HepG2 (cell line): ENCODE data around the gene SLC11A1. TPM values are rescaled to one million over a fixed set of nuclear protein-coding genes. Genes with fewer than 3 reads are reported as not detected.

Source experiments
- ATAC-seq: fragments of 200-7000 bp; cut with Tn5 transposase; 3 replicates; pipeline ENCODE4 v1.9.1; 2020; ENCODE audit warnings: mild to moderate bottlenecking, moderate library complexity
- Bru-seq: library from RNA; stranded (reverse); fragments of 400-500 nt; gene quantifications from one replicate; lab custom pipeline; 2021; lab: Mats Ljungman, UMichigan
- BruChase-seq, 2 experiments: library from RNA; stranded (reverse); fragments of 400-500 nt; gene quantifications; one replicate each; lab custom pipeline; 2021; lab: Mats Ljungman, UMichigan
- BruUV-seq: library from RNA; stranded (reverse); fragments of 400-500 nt; replicated peaks from 2 replicates; lab custom pipeline; 2021; lab: Mats Ljungman, UMichigan
- CTCF ChIA-PET: fragments of 300-600 bp; formaldehyde crosslinking; extraction: SDS; loops from one replicate; lab custom pipeline; 2021; ENCODE audit warnings: low total read pairs, inconsistent platforms, low intra/inter-chr PET ratio; lab: Yijun Ruan, JAX
- POLR2A ChIA-PET: fragments of 350-600 bp; sonication (Branson Sonifier 250); formaldehyde crosslinking; loops from one replicate; lab custom pipeline; 2020; ENCODE audit warnings: antibody characterized with exemption, inconsistent platforms; lab: Yijun Ruan, JAX
- DNase-seq: peaks from one replicate; pipeline ENCODE4 v3.0.0-alpha.2; 2015; ENCODE audit warnings: low spot score
- FAIRE-seq: peaks from 3 replicates; lab custom pipeline; 2011; peaks lifted over from hg19 to GRCh38; lab: Jason Lieb, UNC
- H2AFZ ChIP-seq: one replicate; pipeline ENCODE4 v1.6.1; 2011; ENCODE audit warnings: low read length, inconsistent platforms
- H3K27ac ChIP-seq: fragments of 300-600 bp; 3 replicates; pipeline ENCODE4 v1.8.0; 2011; ENCODE audit warnings: mixed run types, mild to moderate bottlenecking, mixed read lengths, low read length, inconsistent platforms; ENCODE audit not compliant: insufficient read depth; ENCODE audit errors: extremely low read length
- H3K27me3 ChIP-seq, 2 experiments: fragments of 200-600 bp in 1 of 2; 2 replicates in 1 of 2; 3 replicates in 1 of 2; pipeline versions ENCODE4 v1.6.0 to v1.8.0; 2011; ENCODE audit warnings: low read length in 2 of 2, mild to moderate bottlenecking in 2 of 2, moderate library complexity in 2 of 2, inconsistent platforms in 1 of 2; ENCODE audit not compliant: insufficient read depth in 2 of 2, control insufficient read depth in 1 of 2
- H3K36me3 ChIP-seq, 2 experiments: fragments of 200-600 bp in 1 of 2; replicated peaks in 1 of 2; 2 replicates in 1 of 2; 3 replicates in 1 of 2; pipeline versions ENCODE4 v1.5.1 to v1.8.0; 2011; ENCODE audit warnings: low read length in 2 of 2, inconsistent platforms in 1 of 2; ENCODE audit not compliant: insufficient read depth in 2 of 2, control insufficient read depth in 1 of 2
- H3K4me1 ChIP-seq: 2 replicates; pipeline ENCODE4 v1.5.1; 2012; ENCODE audit warnings: low read length, inconsistent platforms; ENCODE audit not compliant: insufficient read depth
- H3K4me2 ChIP-seq: 2 replicates; pipeline ENCODE4 v1.6.0; 2011; ENCODE audit warnings: low read depth, low read length, inconsistent platforms
- H3K4me3 ChIP-seq, 3 experiments: fragments of 200-600 bp in 1 of 3; sonication (generic), shearing (Covaris generic) in 1 of 3; replicated peaks in 1 of 3; 2 replicates each; pipeline ENCODE4 v1.5.1; 2011 to 2016; ENCODE audit warnings: low read length in 3 of 3, inconsistent platforms in 2 of 3, low read depth in 2 of 3, mild to moderate bottlenecking in 2 of 3, control low read depth in 1 of 3, mixed read lengths in 1 of 3; ENCODE audit not compliant: insufficient read depth in 1 of 3
- H3K79me2 ChIP-seq: one replicate; pipeline ENCODE4 v1.6.1; 2011; ENCODE audit warnings: low read length, inconsistent platforms; ENCODE audit not compliant: insufficient read depth
- H3K9ac ChIP-seq: 2 replicates; pipeline ENCODE4 v1.6.0; 2011; ENCODE audit warnings: mild to moderate bottlenecking, low read depth, low read length, inconsistent platforms; ENCODE audit not compliant: insufficient read depth
- H3K9me3 ChIP-seq: 2 replicates; pipeline ENCODE4 v1.5.1; 2012; ENCODE audit warnings: mild to moderate bottlenecking, low read length
- H4K20me1 ChIP-seq: 2 replicates; pipeline ENCODE4 v1.6.0; 2011; ENCODE audit warnings: inconsistent platforms, mild to moderate bottlenecking, low read length, moderate library complexity; ENCODE audit not compliant: insufficient read depth
- CENPBD1 ChIP-seq: sonication (generic); formaldehyde crosslinking; IDR thresholded peaks from 2 replicates; pipeline ENCODE4 v1.8.0; 2022; ENCODE audit warnings: missing genetic modification reagents, low read depth, mild to moderate bottlenecking, borderline replicate concordance
- CSRNP1 ChIP-seq: sonication (generic); formaldehyde crosslinking; IDR thresholded peaks from 2 replicates; pipeline ENCODE4 v1.8.1; 2023; ENCODE audit warnings: mild to moderate bottlenecking, missing genetic modification reagents
- DR1 ChIP-seq: sonication (generic); formaldehyde crosslinking; IDR thresholded peaks from 2 replicates; pipeline ENCODE4 v1.8.0; 2021; ENCODE audit warnings: mild to moderate bottlenecking, missing genetic modification reagents, inconsistent platforms
- ELF3 ChIP-seq: IDR thresholded peaks from 2 replicates; pipeline ENCODE4 v1.6.1; 2016; ENCODE audit warnings: missing genetic modification reagents, missing compliant biosample characterization
- GZF1 ChIP-seq: sonication (generic); formaldehyde crosslinking; IDR thresholded peaks from 2 replicates; pipeline ENCODE4 v1.5.1; 2020; ENCODE audit warnings: mild to moderate bottlenecking, missing genetic modification reagents
- KDM5A ChIP-seq: fragments of 200-600 bp; sonication (generic); IDR thresholded peaks from 2 replicates; pipeline ENCODE4 v1.7.0; 2018; ENCODE audit warnings: antibody characterized with exemption, mild to moderate bottlenecking, low read length, borderline replicate concordance
- MED1 ChIP-seq: sonication (generic); formaldehyde crosslinking; IDR thresholded peaks from 2 replicates; pipeline ENCODE4 v1.4.0; 2020; ENCODE audit warnings: missing genetic modification reagents
- PITX1 ChIP-seq: sonication (generic); formaldehyde crosslinking; IDR thresholded peaks from 2 replicates; pipeline ENCODE4 v1.5.1; 2020; ENCODE audit warnings: mild to moderate bottlenecking, missing genetic modification reagents
- TBX2 ChIP-seq: sonication (generic); formaldehyde crosslinking; IDR thresholded peaks from 2 replicates; pipeline ENCODE4 v1.5.0; 2020; ENCODE audit warnings: missing genetic modification reagents, mild to moderate bottlenecking, borderline replicate concordance
- ZBTB8A ChIP-seq: sonication (generic); formaldehyde crosslinking; IDR thresholded peaks from 2 replicates; pipeline ENCODE4 v1.4.0; 2020; ENCODE audit warnings: mild to moderate bottlenecking, low read depth, missing genetic modification reagents, borderline replicate concordance
- ZNF441 ChIP-seq: sonication (generic); formaldehyde crosslinking; IDR thresholded peaks from 2 replicates; pipeline ENCODE4 v1.7.0; 2021; ENCODE audit warnings: missing genetic modification reagents, borderline replicate concordance
- WGBS: methylation state at CpG from one replicate; pipeline ENCODE4 v1.1.6; 2017; ENCODE audit warnings: low lambda C conversion rate; 5-methylcytosine and 5-hydroxymethylcytosine counted together
- in situ Hi-C: cut with HindIII; loops from 2 replicates; pipeline ENCODE4 v1.10.0; 2017; ENCODE audit warnings: low pct_unique_long_range_greater_than_20kb; ENCODE audit not compliant: extremely low pct_ligation_motif_present
- intact Hi-C: fragments of 100-400 bp; cut with micrococcal nuclease; formaldehyde crosslinking; loops from one replicate; pipeline ENCODE4 v1.10.0; 2022; ENCODE audit not compliant: unreplicated experiment
- long read RNA-seq, 2 experiments: library from RNA in 1 of 2; library from polyadenylated mRNA in 1 of 2; stranded (forward) in 1 of 2; unstranded in 1 of 2; transcript quantifications; one replicate each; pipeline ENCODE4 v2.0.0, GENCODE V29; 2019 to 2022
- polyA minus RNA-seq, 3 experiments: library from RNA; depleted of rRNA, polyadenylated mRNA; stranded (reverse); fragments of >200 nt; gene quantifications; 2 replicates each; pipeline ENCODE4 v1.2.3, GENCODE V29; 2011; ENCODE audit warnings: low replicate concordance in 1 of 3
- polyA plus RNA-seq, 8 experiments: library from polyadenylated mRNA; depleted of rRNA in 3 of 8; stranded (reverse) in 7 of 8; unstranded in 1 of 8; fragments of >200 nt; fragmentation: Illumina TruSeq in 4 of 8; extraction: Trizol in 4 of 8; gene quantifications; 2 replicates each; pipeline versions ENCODE4 v1.2.1 to v1.2.3, GENCODE V29; 2011 to 2016; ENCODE audit warnings: low read depth in 4 of 8, missing spikeins in 1 of 8, mixed read lengths in 1 of 8; ENCODE audit not compliant: insufficient read depth in 1 of 8
- total RNA-seq, 5 experiments: library from RNA; depleted of rRNA; stranded (reverse); fragments of >200 nt; fragmentation: Illumina TruSeq; extraction: Trizol; gene quantifications; 2 replicates each; pipeline ENCODE4 v1.2.3, GENCODE V29; 2016; ENCODE audit warnings: low read depth in 1 of 5

SLC11A1 gene
- total RNA-seq (2016; rRNA removed; fragmentation: Illumina TruSeq; extraction: Trizol) = 0.21 and 0.33 TPM in 2 replicates
- 0.26 and 0.51 TPM in 2 replicates for total RNA-seq (2016; cell fraction: cytosol; rRNA removed; fragmentation: Illumina TruSeq; extraction: Trizol; ENCODE audit: low read depth)
- 0.18 and 0.22 TPM in 2 replicates for total RNA-seq (2016; cell fraction: insoluble cytoplasmic fraction; rRNA removed; fragmentation: Illumina TruSeq; extraction: Trizol)
- 0.31 TPM in 2 replicates for total RNA-seq (2016; cell fraction: membrane; rRNA removed; fragmentation: Illumina TruSeq; extraction: Trizol)
- total RNA-seq (2016; cell fraction: nucleus; rRNA removed; fragmentation: Illumina TruSeq; extraction: Trizol) = 0.19 and 0.71 TPM in 2 replicates
- polyA plus RNA-seq (2011; rRNA removed) = 2.3 and 2.5 TPM in 2 replicates
- polyA plus RNA-seq (2011; cell fraction: cytosol; rRNA removed) = 1.1 and 1.2 TPM in 2 replicates
- 11.6 and 19.0 TPM in 2 replicates for polyA plus RNA-seq (2011; cell fraction: nucleus; rRNA removed)
- polyA plus RNA-seq (2012) = 1.5 and 3.8 TPM in 2 replicates
- 0.26 and 0.40 TPM in 2 replicates for polyA plus RNA-seq (2016; cell fraction: cytosol; fragmentation: Illumina TruSeq; extraction: Trizol; ENCODE audit: low read depth)
- polyA plus RNA-seq (2016; cell fraction: insoluble cytoplasmic fraction; fragmentation: Illumina TruSeq; extraction: Trizol; ENCODE audit: low read depth) = 0.09 and 0.23 TPM in 2 replicates
- 0.26 and 0.42 TPM in 2 replicates for polyA plus RNA-seq (2016; cell fraction: membrane; fragmentation: Illumina TruSeq; extraction: Trizol; ENCODE audit: low read depth)
- 0.23 and 0.79 TPM in 2 replicates for polyA plus RNA-seq (2016; cell fraction: nucleus; fragmentation: Illumina TruSeq; extraction: Trizol; ENCODE audit: insufficient read depth, low read depth)
- 0.14 and 2.9 TPM in 2 replicates for polyA minus RNA-seq (2011; rRNA and poly(A)+ RNA removed; ENCODE audit: low replicate concordance)
- polyA minus RNA-seq (2011; cell fraction: cytosol; rRNA and poly(A)+ RNA removed) = 0.35 and 1.5 TPM in 2 replicates
- 3.7 and 5.4 TPM in 2 replicates for polyA minus RNA-seq (2011; cell fraction: nucleus; rRNA and poly(A)+ RNA removed)
- Bru-seq, nascent RNA = percentile 26 among the genes with signal in this experiment
- BruChase-seq, experiment 1, labeled RNA remaining after a 6-hour chase = percentile 13 among the genes with signal in this experiment
- not detected for BruChase-seq, experiment 2, labeled RNA remaining after a 2-hour chase
- long read RNA-seq, experiment 1, partial matches to known transcripts = 0 of 3 reads
- long read RNA-seq, experiment 1, other reads (novel, unspliced or antisense) = 3 of 3 reads
- long read RNA-seq, experiment 2, partial matches to known transcripts = 0 of 4 reads
- long read RNA-seq, experiment 2, other reads (novel, unspliced or antisense) = 4 of 4 reads

GRCh38 chr2:218381916-218382366, at the start of gene SLC11A1:
SLC11A1 (plus strand) TSS chr2:218382273; CDS start chr2:218382369, 96 bp downstream.
- FAIRE-seq (no peak), ATAC-seq (peak; percentile 60), DNase-seq (no peak)
- CTCF ChIA-PET = no interaction called here
- peaks cover 60% of the 10 kb centered on the region for H3K4me1 ChIP-seq
- no peaks in the 10 kb centered on the region for H3K79me2 ChIP-seq
- no peaks in the 10 kb centered on the region for H4K20me1 ChIP-seq
- H3K4me3 ChIP-seq = peak within 1 kb of the TSS in 2 of 3 experiments; percentile 6 to 41; a peak in 1 of 6 replicates
- peak within 1 kb of the TSS; percentile 67 for H3K4me2 ChIP-seq
- POLR2A ChIA-PET = no interaction called here
- in situ Hi-C loops = no loop called here
- H3K9ac ChIP-seq = no peak within 1 kb of the TSS
- intact Hi-C loops = no loop called here
- H3K27ac ChIP-seq = no peak within 1 kb of the TSS
- BruUV-seq = no TSS peak
- no peaks in the 10 kb centered on the region for H3K9me3 ChIP-seq
- no peak within 1 kb of the TSS for H2AFZ ChIP-seq
- WGBS = 15% methylated on average over 13 of the region's 13 CpGs
- peaks cover 13 to 38% of the 10 kb centered on the region in 2 experiments for H3K27me3 ChIP-seq
- no peaks in the 10 kb centered on the region for H3K36me3 ChIP-seq
- TF ChIP-seq MED1 (CRISPR knock-in tag) = 0 out of 2 replicates have a peak, but pooled peaks have one; percentile 31
- TF ChIP-seq ELF3 (CRISPR knock-in tag) = no peak
- TF ChIP-seq KDM5A = no peak
- TF ChIP-seq TBX2 (CRISPR knock-in tag) = no peak
- TF ChIP-seq ZNF441 = no peak
- no peak for TF ChIP-seq ZBTB8A (CRISPR knock-in tag)
- no peak for TF ChIP-seq GZF1
- TF ChIP-seq PITX1 (CRISPR knock-in tag) = no peak
- TF ChIP-seq CSRNP1 = no peak
- no peak for TF ChIP-seq DR1
- TF ChIP-seq CENPBD1 (CRISPR knock-in tag) = no peak
